ENCODE measurements around the gene SLC35D1. TPM values are rescaled to one million over a fixed set of nuclear protein-coding genes. Genes with fewer than 3 reads are reported as not detected.
A peak's percentile ranks its signal among the peaks of the same experiment; 100 is the strongest.
"Not testable (repeated sequence)": the region's sequence is repeated elsewhere in the genome, so short reads cannot be mapped to it uniquely, and the experiment has no call there.

SLC35D1 gene
- total RNA-seq, result 10 to 100 TPM; 10.9 to 11.3 TPM

DNA sequence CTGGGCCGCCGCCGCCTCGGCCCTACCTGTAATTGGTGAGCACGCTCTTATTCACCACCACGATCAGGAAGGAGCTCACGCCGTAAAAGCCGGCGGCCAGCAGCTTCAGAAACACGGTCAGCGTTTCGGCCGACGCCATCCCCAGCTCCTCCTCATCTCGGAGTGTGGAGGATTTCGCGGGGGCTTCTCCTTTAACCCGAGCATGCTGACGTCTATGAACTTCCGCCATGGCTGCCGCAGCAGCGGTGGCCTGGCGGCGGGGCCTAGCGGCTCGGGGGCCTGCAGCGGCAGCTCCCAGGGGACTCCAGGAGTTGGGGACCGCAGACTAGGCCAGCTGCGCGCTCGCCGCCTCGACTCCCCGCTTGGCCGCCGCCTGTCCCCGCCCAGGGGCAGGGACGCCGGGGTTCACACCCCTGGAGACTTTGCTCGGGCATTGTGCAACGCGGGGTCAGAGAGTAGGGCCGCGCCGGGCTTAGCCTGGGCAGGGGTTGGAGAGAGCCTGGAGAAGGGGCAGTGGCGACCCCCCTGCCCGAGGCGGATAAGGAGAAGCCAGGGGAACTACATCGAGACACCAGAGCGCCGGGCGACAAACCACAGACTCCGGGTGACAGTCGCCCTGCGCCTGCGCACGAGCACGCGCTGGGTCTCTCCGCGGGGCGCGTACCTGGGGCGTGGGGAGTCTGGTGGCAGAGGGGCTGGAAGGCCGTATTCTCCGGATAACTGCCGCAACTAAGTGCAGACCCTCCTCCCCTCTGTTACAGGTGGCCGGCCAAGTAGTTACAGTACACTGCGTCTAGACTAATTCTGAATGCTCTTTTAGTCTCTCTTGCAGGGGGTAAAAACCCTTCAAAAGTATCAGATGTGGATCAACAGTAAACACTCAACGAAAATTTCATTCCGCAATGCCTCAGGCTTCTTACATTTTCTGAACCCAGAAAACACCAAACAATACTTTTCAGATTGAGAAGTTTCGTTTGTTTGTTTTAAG lies at the start of gene SLC35D1:
Gene SLC35D1, minus strand, starts transcription at position 364 of the 988 bp plus-strand sequence. Its CDS starts 135 bp downstream, at position 229.
- H3K27ac Mint-ChIP-seq, result peak within 1 kb of the TSS; percentile 92
- peaks cover 23% of the 10 kb centered on the region for H3K4me1 Mint-ChIP-seq
- peaks cover 2% of the 10 kb centered on the region for H3K9me3 Mint-ChIP-seq
- H3K27me3 Mint-ChIP-seq, result peaks cover 7% of the 10 kb centered on the region
- POLR2A ChIA-PET, result interaction anchor here (0.6 to 1.5 kb wide), 12 partner anchors 9 to 1634 kb away, joined by 3 to 11 read pairs (median 4); partner anchors contain the start of genes C1orf141, DNAI4 and MIER1
- DNase-seq (peak; percentile 80), ATAC-seq (ENCODE audit: low read depth) (peak; percentile 75)
- H3K36me3 Mint-ChIP-seq, result peaks cover 11% of the 10 kb centered on the region
- peak within 1 kb of the TSS; percentile 94 for H3K4me3 Mint-ChIP-seq

DNA sequence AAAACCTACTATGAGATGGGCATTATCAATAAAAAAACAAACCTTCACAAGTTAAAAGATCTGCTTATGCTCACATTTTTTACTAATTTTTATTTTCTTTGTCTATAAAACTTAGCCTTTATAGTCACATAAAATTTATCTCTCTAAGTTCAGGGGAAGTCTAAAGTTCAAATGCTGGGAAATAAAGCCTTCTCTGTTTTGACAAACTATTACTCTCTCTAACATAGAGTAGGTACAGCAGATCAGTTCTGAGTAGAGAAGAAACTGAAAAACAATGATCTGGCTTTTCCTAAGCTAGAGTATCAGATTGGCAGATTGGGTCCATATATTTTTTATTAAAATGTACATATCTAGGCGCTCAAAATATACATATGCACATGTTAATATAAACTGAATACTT lies 49.6 kb upstream of the SLC35D1 start:
- DNase-seq (no peak), ATAC-seq (ENCODE audit: low read depth) (no peak)
- Mint-ChIP-seq H3K9me3 (no peaks in the 10 kb centered on the region), H3K4me1 (peaks cover 2% of the 10 kb centered on the region), H3K36me3 (no peaks in the 10 kb centered on the region), H3K27ac (no peak overlapping the region), H3K4me3 (no peak overlapping the region), H3K27me3 (peaks cover 2% of the 10 kb centered on the region)
- POLR2A ChIA-PET, result no interaction called here

DNA sequence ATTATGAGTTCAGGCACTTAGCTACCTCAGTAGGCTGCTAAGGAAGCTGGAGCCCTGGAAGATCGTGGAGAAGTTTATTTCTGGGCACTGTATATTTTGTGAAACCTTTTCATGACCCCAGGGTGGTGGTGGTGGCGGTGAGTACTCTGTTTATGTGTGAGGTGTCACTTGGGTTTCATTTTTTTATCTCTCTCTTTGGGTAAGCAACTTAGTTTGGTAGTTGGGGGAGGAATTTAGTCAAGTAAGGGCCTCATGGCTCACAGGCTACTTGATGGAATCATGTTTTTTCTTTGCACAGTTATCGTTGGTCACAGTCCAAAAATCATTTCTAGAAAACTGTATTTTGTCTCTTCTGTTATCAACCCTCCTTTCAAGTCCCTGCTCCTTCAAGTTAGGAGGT lies 46.9 kb upstream of the SLC35D1 start:
- Mint-ChIP-seq H3K9me3 (no peaks in the 10 kb centered on the region), H3K4me1 (peaks cover 2% of the 10 kb centered on the region), H3K4me3 (no peak overlapping the region), H3K27me3 (no peaks in the 10 kb centered on the region), H3K36me3 (no peaks in the 10 kb centered on the region), H3K27ac (no peak overlapping the region)
- DNase-seq (no peak), ATAC-seq (ENCODE audit: low read depth) (no peak)
- POLR2A ChIA-PET, result no interaction called here

DNA sequence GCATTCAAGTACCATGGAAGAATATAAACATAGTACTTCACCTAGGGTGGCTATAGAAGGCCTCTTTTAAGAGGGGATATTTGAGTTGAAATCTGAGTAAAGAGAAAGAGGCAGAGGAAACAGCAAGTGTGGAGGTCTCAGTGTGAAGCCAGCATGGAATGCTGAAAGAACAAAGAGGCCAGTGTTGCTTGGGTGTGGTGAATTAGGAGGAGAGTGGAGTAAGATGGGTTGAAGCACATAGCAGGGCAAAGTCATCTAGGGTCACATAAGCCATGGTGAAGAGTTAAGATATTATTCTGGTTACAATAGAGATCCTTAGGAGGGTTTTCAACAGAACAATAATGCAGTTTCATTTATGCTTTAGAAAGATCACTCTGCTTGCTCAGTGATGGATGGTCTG lies 43.4 kb upstream of the SLC35D1 start:
- no peaks in the 10 kb centered on the region for H3K36me3 Mint-ChIP-seq
- no peak overlapping the region for H3K4me3 Mint-ChIP-seq
- POLR2A ChIA-PET, result no interaction called here
- peaks cover 6% of the 10 kb centered on the region for H3K27me3 Mint-ChIP-seq
- no peak for ATAC-seq (ENCODE audit: low read depth)
- no peak for DNase-seq
- no peaks in the 10 kb centered on the region for H3K9me3 Mint-ChIP-seq
- no peak overlapping the region for H3K27ac Mint-ChIP-seq
- H3K4me1 Mint-ChIP-seq, result peaks cover 2% of the 10 kb centered on the region

DNA sequence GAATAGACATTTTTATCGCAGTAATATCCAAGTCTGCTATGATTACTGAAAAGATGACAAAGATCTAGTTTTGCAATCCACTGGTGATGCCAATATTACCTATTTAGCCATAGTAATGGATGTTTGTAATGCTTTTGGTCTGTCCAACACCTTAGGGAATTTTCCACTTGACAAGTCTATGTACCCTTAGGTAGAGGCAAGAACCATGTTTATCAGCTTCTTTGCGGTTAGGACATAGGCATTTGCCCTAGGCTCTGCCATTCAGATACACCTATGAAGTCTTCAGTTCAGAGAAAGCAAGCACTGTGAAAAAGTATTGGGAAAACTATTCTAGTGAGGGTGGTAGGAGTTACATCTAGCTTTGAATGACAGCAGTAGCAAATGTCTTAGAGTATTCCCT lies 40.2 kb upstream of the SLC35D1 start:
- no peaks in the 10 kb centered on the region for H3K4me1 Mint-ChIP-seq
- H3K27ac Mint-ChIP-seq, result no peak overlapping the region
- no peaks in the 10 kb centered on the region for H3K9me3 Mint-ChIP-seq
- no peak for DNase-seq
- H3K27me3 Mint-ChIP-seq, result peaks cover 8% of the 10 kb centered on the region
- H3K36me3 Mint-ChIP-seq, result no peaks in the 10 kb centered on the region
- no peak for ATAC-seq (ENCODE audit: low read depth)
- no peak overlapping the region for H3K4me3 Mint-ChIP-seq
- POLR2A ChIA-PET, result no interaction called here

DNA sequence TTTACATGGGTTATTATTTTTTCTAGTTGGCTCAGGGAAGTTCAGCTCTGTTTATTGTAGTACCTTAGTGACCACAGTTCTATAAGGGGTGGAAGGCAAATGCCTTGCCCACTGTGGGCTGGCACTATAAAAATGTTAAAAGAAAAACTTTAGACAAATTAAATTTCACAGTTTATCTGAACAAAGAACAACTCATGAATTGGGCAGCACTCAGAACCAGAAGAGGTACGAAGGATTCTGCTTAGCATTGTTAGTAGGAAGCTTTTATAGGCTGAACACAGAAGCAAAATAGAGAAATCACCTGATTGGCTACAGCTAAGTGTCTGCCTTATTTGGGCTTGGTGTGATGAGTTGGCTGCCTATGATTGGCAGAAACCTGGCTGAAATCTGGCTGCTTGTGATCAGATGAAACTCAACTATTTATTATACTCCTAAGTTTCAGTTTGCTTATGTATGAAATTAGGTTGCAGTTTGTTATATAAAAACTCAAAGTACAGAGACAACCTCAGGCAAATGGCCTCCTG lies 35.8 kb upstream of the SLC35D1 start:
- ATAC-seq (ENCODE audit: low read depth), result no peak
- POLR2A ChIA-PET, result no interaction called here

DNA sequence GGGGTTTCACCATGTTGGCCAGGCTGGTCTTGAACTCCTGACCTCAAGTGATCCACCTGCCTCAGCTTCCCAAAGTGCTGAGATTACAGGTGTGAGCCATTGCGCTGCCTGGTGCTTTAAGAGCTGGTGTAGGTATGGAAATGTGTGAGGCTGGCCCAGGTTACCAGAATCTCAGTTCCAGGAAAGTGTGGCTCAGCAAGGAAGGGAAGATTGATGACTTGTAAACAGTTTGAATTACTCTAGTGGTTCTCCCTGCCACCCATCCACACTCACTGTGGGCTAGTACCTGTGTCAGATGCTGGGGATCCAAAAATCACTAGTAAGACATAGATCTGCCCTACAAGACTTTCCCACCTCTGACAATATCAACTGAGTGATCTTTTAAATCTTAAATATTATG lies 34.5 kb upstream of the SLC35D1 start:
- Mint-ChIP-seq H3K27ac (no peak overlapping the region), H3K4me3 (no peak overlapping the region), H3K27me3 (peaks cover 5% of the 10 kb centered on the region), H3K9me3 (no peaks in the 10 kb centered on the region), H3K36me3 (no peaks in the 10 kb centered on the region), H3K4me1 (no peaks in the 10 kb centered on the region)
- POLR2A ChIA-PET, result no interaction called here
- DNase-seq, result no peak
- ATAC-seq (ENCODE audit: low read depth), result no peak

More for the DNA sequence above, 35.8 kb upstream of the SLC35D1 start:
- peaks cover 5% of the 10 kb centered on the region for H3K27me3 Mint-ChIP-seq
- no peaks in the 10 kb centered on the region for H3K9me3 Mint-ChIP-seq
- H3K4me3 Mint-ChIP-seq, result no peak overlapping the region
- H3K36me3 Mint-ChIP-seq, result no peaks in the 10 kb centered on the region
- no peaks in the 10 kb centered on the region for H3K4me1 Mint-ChIP-seq
- DNase-seq, result no peak
- H3K27ac Mint-ChIP-seq, result no peak overlapping the region

DNA sequence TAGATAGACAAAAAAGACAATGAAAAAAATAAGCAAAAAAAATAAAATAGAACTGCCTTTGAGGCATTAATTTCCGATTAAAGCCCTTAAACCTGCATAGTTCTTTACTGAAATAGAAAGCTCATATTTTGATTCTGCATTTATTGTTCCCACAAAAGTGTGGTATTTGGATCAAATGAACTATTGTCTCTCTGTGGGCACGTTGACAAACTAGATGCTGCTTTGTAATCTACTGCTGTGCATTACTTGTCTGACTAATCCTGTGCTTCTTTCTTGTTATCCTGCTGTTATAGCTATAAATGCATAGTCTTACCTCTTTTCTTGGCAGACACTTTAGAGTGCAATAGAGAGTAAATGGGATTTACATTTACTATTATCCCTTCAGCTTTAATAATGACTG lies 31.4 kb upstream of the SLC35D1 start:
- POLR2A ChIA-PET, result no interaction called here
- Mint-ChIP-seq H3K4me3 (no peak overlapping the region), H3K9me3 (no peaks in the 10 kb centered on the region), H3K4me1 (no peaks in the 10 kb centered on the region), H3K27ac (no peak overlapping the region), H3K36me3 (no peaks in the 10 kb centered on the region), H3K27me3 (peaks cover 2% of the 10 kb centered on the region)
- ATAC-seq (ENCODE audit: low read depth) (no peak), DNase-seq (no peak)

DNA sequence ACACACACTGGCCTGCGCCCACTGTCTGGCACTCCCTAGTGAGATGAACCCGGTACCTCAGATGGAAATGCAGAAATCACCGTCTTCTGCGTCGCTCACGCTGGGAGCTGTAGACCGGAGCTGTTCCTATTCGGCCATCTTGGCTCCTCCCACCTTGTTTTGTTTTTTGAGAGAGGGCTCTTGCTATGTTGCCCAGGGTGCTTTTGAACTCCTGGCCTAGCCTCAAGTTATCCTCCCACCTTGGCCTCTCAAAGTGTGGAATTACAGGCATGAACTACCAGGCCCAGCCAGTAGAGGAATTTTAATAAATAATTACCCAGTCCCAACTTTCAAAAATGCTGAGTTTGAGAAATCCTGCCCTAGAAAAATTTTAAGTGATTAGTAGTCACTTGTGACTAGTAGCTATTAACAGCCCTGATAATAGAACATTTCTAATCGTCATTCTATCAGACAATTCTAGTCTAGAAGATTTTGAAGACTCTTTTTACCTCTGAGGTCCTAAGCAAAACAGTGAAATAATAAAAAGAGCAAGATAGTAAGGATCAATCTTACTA lies 30.9 kb upstream of the SLC35D1 start:
- DNase-seq (no peak), ATAC-seq (ENCODE audit: low read depth) (no peak)
- POLR2A ChIA-PET, result no interaction called here
- Mint-ChIP-seq H3K36me3 (no peaks in the 10 kb centered on the region), H3K4me3 (no peak overlapping the region), H3K9me3 (no peaks in the 10 kb centered on the region), H3K27me3 (no peaks in the 10 kb centered on the region), H3K27ac (no peak overlapping the region), H3K4me1 (no peaks in the 10 kb centered on the region)

DNA sequence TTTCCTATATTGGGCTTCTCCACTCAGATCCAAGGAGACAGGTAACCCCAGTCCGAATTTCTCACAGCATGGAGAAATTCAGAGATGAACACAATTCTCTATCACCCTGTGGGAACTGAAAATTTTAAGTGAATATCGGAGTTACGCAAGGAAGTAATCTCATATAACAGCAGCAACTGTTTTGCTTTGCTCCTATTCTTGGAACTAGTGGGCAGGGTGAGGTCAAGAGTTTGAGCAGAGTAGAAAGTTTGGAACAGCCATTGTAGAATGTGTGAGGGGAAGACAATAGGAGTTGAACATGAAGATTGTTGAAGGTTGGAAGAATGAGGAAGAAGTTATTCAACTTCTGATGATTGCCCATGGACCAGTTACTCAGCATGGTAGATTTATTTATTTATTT lies 24.3 kb upstream of the SLC35D1 start:
- no peaks in the 10 kb centered on the region for H3K36me3 Mint-ChIP-seq
- POLR2A ChIA-PET, result no interaction called here
- H3K4me1 Mint-ChIP-seq, result no peaks in the 10 kb centered on the region
- no peak overlapping the region for H3K27ac Mint-ChIP-seq
- DNase-seq, result no peak
- no peak for ATAC-seq (ENCODE audit: low read depth)
- no peaks in the 10 kb centered on the region for H3K27me3 Mint-ChIP-seq
- no peak overlapping the region for H3K4me3 Mint-ChIP-seq
- H3K9me3 Mint-ChIP-seq, result peaks cover 4% of the 10 kb centered on the region

DNA sequence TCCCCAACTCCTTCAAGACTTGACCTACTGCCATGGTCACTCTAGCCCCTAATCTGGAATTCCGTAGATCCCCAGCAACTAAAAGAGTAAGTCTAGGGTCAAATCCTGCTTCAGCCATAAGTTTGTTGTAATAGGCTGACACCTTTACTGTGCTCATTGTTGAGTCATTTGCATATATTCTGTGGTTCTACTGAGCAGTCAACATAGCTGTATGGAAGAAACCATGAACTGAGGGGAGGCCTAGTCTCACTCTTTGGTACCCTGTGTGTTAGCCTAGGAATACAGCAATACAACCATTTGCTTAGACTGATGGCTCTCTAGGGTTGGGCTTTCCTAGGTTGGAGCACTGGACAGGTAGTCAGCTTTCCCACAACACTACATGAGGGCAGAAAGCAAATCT lies 23.6 kb upstream of the SLC35D1 start:
- peaks cover 6% of the 10 kb centered on the region for H3K9me3 Mint-ChIP-seq
- DNase-seq (no peak), ATAC-seq (ENCODE audit: low read depth) (no peak)
- no peak overlapping the region for H3K27ac Mint-ChIP-seq
- peaks cover 2% of the 10 kb centered on the region for H3K36me3 Mint-ChIP-seq
- H3K4me3 Mint-ChIP-seq, result no peak overlapping the region
- POLR2A ChIA-PET, result no interaction called here
- no peaks in the 10 kb centered on the region for H3K27me3 Mint-ChIP-seq
- H3K4me1 Mint-ChIP-seq, result no peaks in the 10 kb centered on the region

DNA sequence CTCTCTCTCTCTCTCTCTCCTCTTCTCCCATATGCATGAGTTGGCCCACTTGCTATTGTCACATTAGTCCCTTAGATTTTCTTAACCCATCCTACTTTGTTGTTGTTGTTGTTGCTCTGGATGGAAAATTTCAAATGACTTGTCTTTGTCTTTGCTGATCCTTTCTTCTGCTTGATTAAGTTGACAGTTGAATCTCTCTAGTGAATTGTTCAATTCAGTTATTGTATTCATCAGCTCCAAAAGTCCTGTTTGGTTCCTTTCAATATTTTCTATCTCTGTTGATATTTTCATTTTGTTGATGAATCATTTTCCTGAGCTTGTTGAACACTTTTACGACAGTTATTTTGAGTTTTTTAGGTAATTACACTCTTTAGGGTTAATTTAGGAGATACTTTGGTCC lies 18.8 kb upstream of the SLC35D1 start:
- Mint-ChIP-seq H3K36me3 (peaks cover 5% of the 10 kb centered on the region), H3K4me3 (no peak overlapping the region), H3K9me3 (peaks cover 20% of the 10 kb centered on the region), H3K27ac (no peak overlapping the region), H3K4me1 (no peaks in the 10 kb centered on the region), H3K27me3 (peaks cover 2% of the 10 kb centered on the region)
- DNase-seq (no peak), ATAC-seq (ENCODE audit: low read depth) (no peak)
- POLR2A ChIA-PET, result no interaction called here

DNA sequence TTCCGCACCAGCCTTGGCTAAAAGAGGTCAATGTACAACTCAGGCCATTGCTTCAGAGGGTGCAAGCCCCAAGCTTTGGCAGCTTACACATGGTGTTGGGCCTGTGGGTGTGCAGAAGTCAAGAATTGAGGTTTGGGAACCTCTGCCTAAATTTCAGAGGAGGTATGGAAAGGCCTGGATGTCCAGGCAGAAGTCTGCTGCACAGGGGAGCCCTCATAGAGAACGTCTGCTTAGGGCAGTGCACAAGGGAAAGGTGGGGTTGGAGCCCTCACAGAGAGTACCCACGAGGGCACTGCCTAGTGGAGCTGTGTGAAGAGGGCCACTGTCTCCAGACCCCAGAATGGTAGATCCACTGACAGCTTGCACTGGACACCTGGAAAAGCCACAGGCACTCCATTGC lies 13.7 kb upstream of the SLC35D1 start:
- H3K36me3 Mint-ChIP-seq; H3K4me1 Mint-ChIP-seq; H3K4me3 Mint-ChIP-seq; H3K27me3 Mint-ChIP-seq; DNase-seq; POLR2A ChIA-PET; H3K27ac Mint-ChIP-seq; ATAC-seq (ENCODE audit: low read depth): not testable (repeated sequence)
- peaks cover 30% of the 10 kb centered on the region for H3K9me3 Mint-ChIP-seq

DNA sequence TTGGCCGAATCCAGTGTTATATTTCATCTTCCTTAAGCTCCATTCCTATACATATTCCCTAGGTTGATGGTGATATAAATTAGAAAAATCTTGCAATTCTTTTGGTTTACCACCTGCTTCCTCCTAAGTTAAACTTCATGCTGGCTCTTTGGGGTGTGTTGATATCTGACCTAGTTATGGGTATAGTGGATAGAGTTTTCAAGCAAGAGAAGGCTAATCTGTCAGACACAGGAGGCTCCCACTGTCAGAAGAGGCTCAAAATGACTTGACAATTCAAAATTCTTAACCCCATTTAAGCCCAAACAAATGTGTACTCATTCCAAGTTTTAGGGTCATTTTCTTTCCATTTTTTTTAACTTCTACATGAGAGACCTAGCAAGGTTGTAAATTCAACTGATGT lies 8.5 kb upstream of the SLC35D1 start:
- H3K27me3 Mint-ChIP-seq, result peaks cover 11% of the 10 kb centered on the region
- DNase-seq, result no peak
- POLR2A ChIA-PET, result no interaction called here

More for the DNA sequence above, 8.5 kb upstream of the SLC35D1 start:
- no peak overlapping the region for H3K27ac Mint-ChIP-seq
- H3K36me3 Mint-ChIP-seq, result peaks cover 1% of the 10 kb centered on the region
- peaks cover 11% of the 10 kb centered on the region for H3K9me3 Mint-ChIP-seq
- no peak overlapping the region for H3K4me3 Mint-ChIP-seq
- no peak for ATAC-seq (ENCODE audit: low read depth)
- H3K4me1 Mint-ChIP-seq, result no peaks in the 10 kb centered on the region

All from activated naive CD8-positive, alpha-beta T cell treated with anti-CD3 and anti-CD28 coated beads, Interleukin-2, amount 10 ng/mL, durations not matched to agents 7 days and 5 days (primary cell).